ENCODE measurements around the gene THADA. TPM values are rescaled to one million over a fixed set of nuclear protein-coding genes. Genes with fewer than 3 reads are reported as not detected.

Gene THADA
- total RNA-seq, 1 experiment from 2014 or later = 27.5 TPM

DNA sequence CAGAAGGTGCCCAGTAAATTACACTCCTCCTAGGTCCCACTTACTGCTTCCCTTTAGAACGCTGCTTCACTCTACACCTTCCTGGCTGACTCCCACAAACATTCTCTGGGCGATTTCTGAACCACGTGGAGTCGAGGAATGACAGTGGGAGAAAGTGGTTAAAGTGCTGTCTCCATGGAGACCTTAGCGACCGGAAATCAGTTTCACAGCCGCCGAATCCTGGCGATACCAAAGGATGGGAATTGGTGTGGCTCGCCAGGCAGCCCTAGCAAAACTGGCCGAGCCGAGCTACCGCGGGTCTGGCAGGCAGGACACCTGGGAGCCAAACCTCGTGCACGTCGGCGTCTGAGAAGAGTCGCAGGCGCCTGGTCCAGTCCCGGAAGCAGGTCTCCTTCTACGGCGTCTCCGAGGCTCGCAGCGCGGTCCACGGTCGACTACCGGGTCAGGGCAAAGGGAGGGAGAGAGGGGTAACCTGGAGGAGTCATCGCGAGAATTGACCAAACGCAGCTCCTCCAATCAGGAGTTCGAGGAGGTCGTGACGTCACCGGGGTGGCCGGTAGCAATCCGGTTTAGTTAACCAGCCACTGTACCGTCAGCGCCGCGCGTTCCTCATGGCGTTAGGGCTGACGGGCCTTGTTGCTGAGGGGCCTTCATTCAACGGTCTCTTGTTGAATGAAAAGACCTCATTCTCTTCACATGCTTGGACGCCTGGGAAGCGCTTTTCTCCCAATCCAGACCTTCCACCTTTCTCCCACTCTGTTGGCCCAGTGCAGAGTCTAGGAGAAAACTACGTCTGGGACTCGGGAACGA is at the start of gene THADA (continued):
- TF ChIP-seq SMAD3 (CRISPR knock-in tag; IDR thresholded peaks at IDR 0.05; ENCODE audit: borderline replicate concordance) (0 out of 2 replicates have a peak, but pooled peaks have one; percentile 55), ATF1 (CRISPR knock-in tag; IDR thresholded peaks at IDR 0.05) (no peak), ZNF671 (CRISPR knock-in tag; IDR thresholded peaks at IDR 0.05) (no peak), GABPB1 (CRISPR knock-in tag; IDR thresholded peaks at IDR 0.05) (peak; percentile 69), NR2C2 (CRISPR knock-in tag; IDR thresholded peaks at IDR 0.05) (peak; percentile 92), RORB (CRISPR knock-in tag; IDR thresholded peaks at IDR 0.05) (no peak), GRHL2 (CRISPR knock-in tag; IDR thresholded peaks at IDR 0.05; ENCODE audit: insufficient replicate concordance, severe bottlenecking) (no peak), AR (CRISPR knock-in tag; IDR thresholded peaks at IDR 0.05) (no peak), ZNF121 (CRISPR knock-in tag; IDR thresholded peaks at IDR 0.05) (no peak), TP53 (CRISPR knock-in tag; IDR thresholded peaks at IDR 0.05) (no peak), TCF7 (CRISPR knock-in tag; IDR thresholded peaks at IDR 0.05; ENCODE audit: low read depth) (no peak), CBFB (CRISPR knock-in tag; IDR thresholded peaks at IDR 0.05; ENCODE audit: low read depth) (no peak), PRDM15 (CRISPR knock-in tag; IDR thresholded peaks at IDR 0.05) (no peak), ZNF219 (CRISPR knock-in tag; IDR thresholded peaks at IDR 0.05; ENCODE audit: borderline replicate concordance) (no peak), JUN (CRISPR knock-in tag; IDR thresholded peaks at IDR 0.05) (no peak), NFYB (CRISPR knock-in tag; conservative IDR thresholded peaks at IDR 0.05; ENCODE audit: low read depth) (peak; percentile 94)
- TF ChIP-seq, protein P1, sequence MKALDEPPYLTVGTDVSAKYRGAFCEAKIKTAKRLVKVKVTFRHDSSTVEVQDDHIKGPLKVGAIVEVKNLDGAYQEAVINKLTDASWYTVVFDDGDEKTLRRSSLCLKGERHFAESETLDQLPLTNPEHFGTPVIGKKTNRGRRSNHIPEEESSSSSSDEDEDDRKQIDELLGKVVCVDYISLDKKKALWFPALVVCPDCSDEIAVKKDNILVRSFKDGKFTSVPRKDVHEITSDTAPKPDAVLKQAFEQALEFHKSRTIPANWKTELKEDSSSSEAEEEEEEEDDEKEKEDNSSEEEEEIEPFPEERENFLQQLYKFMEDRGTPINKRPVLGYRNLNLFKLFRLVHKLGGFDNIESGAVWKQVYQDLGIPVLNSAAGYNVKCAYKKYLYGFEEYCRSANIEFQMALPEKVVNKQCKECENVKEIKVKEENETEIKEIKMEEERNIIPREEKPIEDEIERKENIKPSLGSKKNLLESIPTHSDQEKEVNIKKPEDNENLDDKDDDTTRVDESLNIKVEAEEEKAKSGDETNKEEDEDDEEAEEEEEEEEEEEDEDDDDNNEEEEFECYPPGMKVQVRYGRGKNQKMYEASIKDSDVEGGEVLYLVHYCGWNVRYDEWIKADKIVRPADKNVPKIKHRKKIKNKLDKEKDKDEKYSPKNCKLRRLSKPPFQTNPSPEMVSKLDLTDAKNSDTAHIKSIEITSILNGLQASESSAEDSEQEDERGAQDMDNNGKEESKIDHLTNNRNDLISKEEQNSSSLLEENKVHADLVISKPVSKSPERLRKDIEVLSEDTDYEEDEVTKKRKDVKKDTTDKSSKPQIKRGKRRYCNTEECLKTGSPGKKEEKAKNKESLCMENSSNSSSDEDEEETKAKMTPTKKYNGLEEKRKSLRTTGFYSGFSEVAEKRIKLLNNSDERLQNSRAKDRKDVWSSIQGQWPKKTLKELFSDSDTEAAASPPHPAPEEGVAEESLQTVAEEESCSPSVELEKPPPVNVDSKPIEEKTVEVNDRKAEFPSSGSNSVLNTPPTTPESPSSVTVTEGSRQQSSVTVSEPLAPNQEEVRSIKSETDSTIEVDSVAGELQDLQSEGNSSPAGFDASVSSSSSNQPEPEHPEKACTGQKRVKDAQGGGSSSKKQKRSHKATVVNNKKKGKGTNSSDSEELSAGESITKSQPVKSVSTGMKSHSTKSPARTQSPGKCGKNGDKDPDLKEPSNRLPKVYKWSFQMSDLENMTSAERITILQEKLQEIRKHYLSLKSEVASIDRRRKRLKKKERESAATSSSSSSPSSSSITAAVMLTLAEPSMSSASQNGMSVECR (CRISPR knock-in tag; IDR thresholded peaks at IDR 0.05; ENCODE audit: borderline replicate concordance) = peak; percentile 73
- TF ChIP-seq, protein P2, sequence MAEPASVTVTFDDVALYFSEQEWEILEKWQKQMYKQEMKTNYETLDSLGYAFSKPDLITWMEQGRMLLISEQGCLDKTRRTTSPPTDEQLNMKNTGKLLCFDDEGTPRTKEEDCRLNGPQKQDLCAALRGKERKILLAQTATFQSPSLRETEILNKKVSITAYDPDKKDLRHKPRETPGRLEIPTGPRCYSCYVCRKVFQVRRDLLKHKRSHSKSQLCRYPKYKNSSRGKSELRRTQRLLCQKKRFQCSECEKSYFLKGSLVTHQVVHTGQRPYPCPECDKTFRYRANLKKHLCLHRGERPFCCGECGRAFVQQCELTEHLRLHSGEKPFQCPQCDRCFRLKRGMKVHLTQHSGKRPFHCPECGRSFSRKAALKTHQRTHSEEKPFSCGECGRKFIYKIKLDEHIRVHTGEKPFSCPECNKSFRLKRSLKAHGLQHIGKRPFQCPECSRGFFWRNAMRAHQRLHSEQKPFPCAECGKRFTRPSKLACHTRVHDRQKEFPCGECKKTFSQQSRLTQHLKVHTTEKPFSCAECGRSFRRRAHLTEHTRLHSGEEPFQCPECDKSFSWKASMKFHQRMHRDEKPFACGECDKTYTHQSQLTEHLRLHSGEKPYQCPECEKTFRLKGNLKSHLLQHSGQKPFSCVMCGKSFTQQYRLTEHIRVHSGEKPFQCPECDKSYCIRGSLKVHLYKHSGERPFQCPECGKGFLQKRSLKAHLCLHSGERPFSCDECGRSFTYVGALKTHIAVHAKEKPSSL (CRISPR knock-in tag; conservative IDR thresholded peaks at IDR 0.05) = no peak
- TF ChIP-seq, protein P3, sequence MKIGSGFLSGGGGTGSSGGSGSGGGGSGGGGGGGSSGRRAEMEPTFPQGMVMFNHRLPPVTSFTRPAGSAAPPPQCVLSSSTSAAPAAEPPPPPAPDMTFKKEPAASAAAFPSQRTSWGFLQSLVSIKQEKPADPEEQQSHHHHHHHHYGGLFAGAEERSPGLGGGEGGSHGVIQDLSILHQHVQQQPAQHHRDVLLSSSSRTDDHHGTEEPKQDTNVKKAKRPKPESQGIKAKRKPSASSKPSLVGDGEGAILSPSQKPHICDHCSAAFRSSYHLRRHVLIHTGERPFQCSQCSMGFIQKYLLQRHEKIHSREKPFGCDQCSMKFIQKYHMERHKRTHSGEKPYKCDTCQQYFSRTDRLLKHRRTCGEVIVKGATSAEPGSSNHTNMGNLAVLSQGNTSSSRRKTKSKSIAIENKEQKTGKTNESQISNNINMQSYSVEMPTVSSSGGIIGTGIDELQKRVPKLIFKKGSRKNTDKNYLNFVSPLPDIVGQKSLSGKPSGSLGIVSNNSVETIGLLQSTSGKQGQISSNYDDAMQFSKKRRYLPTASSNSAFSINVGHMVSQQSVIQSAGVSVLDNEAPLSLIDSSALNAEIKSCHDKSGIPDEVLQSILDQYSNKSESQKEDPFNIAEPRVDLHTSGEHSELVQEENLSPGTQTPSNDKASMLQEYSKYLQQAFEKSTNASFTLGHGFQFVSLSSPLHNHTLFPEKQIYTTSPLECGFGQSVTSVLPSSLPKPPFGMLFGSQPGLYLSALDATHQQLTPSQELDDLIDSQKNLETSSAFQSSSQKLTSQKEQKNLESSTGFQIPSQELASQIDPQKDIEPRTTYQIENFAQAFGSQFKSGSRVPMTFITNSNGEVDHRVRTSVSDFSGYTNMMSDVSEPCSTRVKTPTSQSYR (CRISPR knock-in tag; IDR thresholded peaks at IDR 0.05) = no peak
- TF ChIP-seq, protein P4, sequence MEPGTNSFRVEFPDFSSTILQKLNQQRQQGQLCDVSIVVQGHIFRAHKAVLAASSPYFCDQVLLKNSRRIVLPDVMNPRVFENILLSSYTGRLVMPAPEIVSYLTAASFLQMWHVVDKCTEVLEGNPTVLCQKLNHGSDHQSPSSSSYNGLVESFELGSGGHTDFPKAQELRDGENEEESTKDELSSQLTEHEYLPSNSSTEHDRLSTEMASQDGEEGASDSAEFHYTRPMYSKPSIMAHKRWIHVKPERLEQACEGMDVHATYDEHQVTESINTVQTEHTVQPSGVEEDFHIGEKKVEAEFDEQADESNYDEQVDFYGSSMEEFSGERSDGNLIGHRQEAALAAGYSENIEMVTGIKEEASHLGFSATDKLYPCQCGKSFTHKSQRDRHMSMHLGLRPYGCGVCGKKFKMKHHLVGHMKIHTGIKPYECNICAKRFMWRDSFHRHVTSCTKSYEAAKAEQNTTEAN (CRISPR knock-in tag; IDR thresholded peaks at IDR 0.05) = no peak
